ENCODE measurements around the gene FAM78A. TPM values are rescaled to one million over a fixed set of nuclear protein-coding genes. Genes with fewer than 3 reads are reported as not detected.

Gene FAM78A
- total and polyA plus RNA-seq, 10 donors = 17.0 to 40.3 (median 28.5) TPM

GRCh38 chr9:131227959-131228460, 48.3 kb downstream of the FAM78A start:
- peaks cover 3 to 61% (median 28%) of the 10 kb centered on the region in 6 donors for H3K4me1 ChIP-seq
- peaks cover 6 to 83% (median 44%) of the 10 kb centered on the region in 6 donors for H3K36me3 ChIP-seq
- H3K27ac ChIP-seq = peak overlapping the region in 7 of 8 donors; percentile 46 to 90 (median 69)
- intact Hi-C loops (cut with DNase I; ENCODE audit: low total_unique reads) = no loop called here
- peak; percentile 77 for DNase-seq
- TF ChIP-seq POLR2A (IDR thresholded peaks at IDR 0.05) (no peak), CTCF (IDR thresholded peaks at IDR 0.05 in 8 of 11, conservative IDR thresholded peaks at IDR 0.05 in 3 of 11) (peak in 1 of 11 experiments; percentile 7), POLR2AphosphoS5 (IDR thresholded peaks at IDR 0.05) (peak in 2 of 3 donors; percentile 16 to 53)
- peak overlapping the region in 7 of 8 donors; percentile 9 to 65 (median 34) for H3K4me3 ChIP-seq
- no peaks in the 10 kb centered on the region for H3K27me3 ChIP-seq (replicated peaks in 1 of 7)
- no peaks in the 10 kb centered on the region for H3K9me3 ChIP-seq
- 38 to 52% (median 49%) methylated on average over 8 to 9 of the region's 9 CpGs for WGBS, 5 donors

- 54 to 73% (median 66%) methylated on average over 9 of the region's 9 CpGs for WGBS, 5 donors
Observed at GRCh38 chr9:131227112-131227958, 49.0 kb downstream of the FAM78A start.

GRCh38 chr9:131226226-131226625, 50.1 kb downstream of the FAM78A start:
- intact Hi-C loops (cut with DNase I; ENCODE audit: low total_unique reads) = no loop called here
- no peak for TF ChIP-seq POLR2A (IDR thresholded peaks at IDR 0.05)
- no peak for TF ChIP-seq POLR2AphosphoS5 (IDR thresholded peaks at IDR 0.05)
- 77 to 90% (median 81%) methylated on average over 3 of the region's 3 CpGs for WGBS, 5 donors
- no peak for DNase-seq
- peak overlapping the region in 1 of 8 donors; percentile 90 for H3K27ac ChIP-seq
- H3K9me3 ChIP-seq = no peaks in the 10 kb centered on the region
- no peaks in the 10 kb centered on the region for H3K27me3 ChIP-seq (replicated peaks in 1 of 7)
- H3K4me3 ChIP-seq = no peak overlapping the region
- H3K36me3 ChIP-seq = peaks cover 6 to 79% (median 30%) of the 10 kb centered on the region in 6 donors
- peaks cover 3 to 59% (median 28%) of the 10 kb centered on the region in 6 donors for H3K4me1 ChIP-seq

More at GRCh38 chr9:131227112-131227958, 49.0 kb downstream of the FAM78A start:
- peaks cover 3 to 59% (median 28%) of the 10 kb centered on the region in 6 donors for H3K4me1 ChIP-seq
- peak overlapping the region in 7 of 8 donors; percentile 46 to 90 (median 69) for H3K27ac ChIP-seq
- intact Hi-C loops (cut with DNase I; ENCODE audit: low total_unique reads) = no loop called here
- no peak for DNase-seq
- peaks cover 6 to 83% (median 40%) of the 10 kb centered on the region in 6 donors for H3K36me3 ChIP-seq
- peak overlapping the region in 6 of 8 donors; percentile 9 to 65 (median 38) for H3K4me3 ChIP-seq
- no peaks in the 10 kb centered on the region for H3K9me3 ChIP-seq
- TF ChIP-seq POLR2AphosphoS5 (IDR thresholded peaks at IDR 0.05) = no peak
- TF ChIP-seq POLR2A (IDR thresholded peaks at IDR 0.05) = no peak
- no peak for TF ChIP-seq CTCF (IDR thresholded peaks at IDR 0.05 in 8 of 11, conservative IDR thresholded peaks at IDR 0.05 in 3 of 11)
- H3K27me3 ChIP-seq (replicated peaks in 1 of 7) = no peaks in the 10 kb centered on the region

- WGBS, 5 donors = 93 to 98% (median 94%) methylated on average over 6 of the region's 6 CpGs
- peaks cover 0 to 79% (median 23%) of the 10 kb centered on the region in 6 donors for H3K36me3 ChIP-seq
- TF ChIP-seq POLR2A (IDR thresholded peaks at IDR 0.05) (no peak), POLR2AphosphoS5 (IDR thresholded peaks at IDR 0.05) (no peak), CTCF (IDR thresholded peaks at IDR 0.05 in 8 of 11, conservative IDR thresholded peaks at IDR 0.05 in 3 of 11) (no peak)
- no peaks in the 10 kb centered on the region for H3K9me3 ChIP-seq
- H3K4me3 ChIP-seq = no peak overlapping the region
- DNase-seq = no peak
- no peaks in the 10 kb centered on the region for H3K27me3 ChIP-seq (replicated peaks in 1 of 7)
- no peak overlapping the region for H3K27ac ChIP-seq
- peaks cover 3 to 23% (median 17%) of the 10 kb centered on the region in 6 donors for H3K4me1 ChIP-seq
- intact Hi-C loops (cut with DNase I; ENCODE audit: low total_unique reads) = no loop called here
Observed at GRCh38 chr9:131222460-131222859, 53.9 kb downstream of the FAM78A start.

Measured in spleen (tissue), 11 donors.